WTC11 (cell line): ENCODE measurements around the gene BMF.

Source experiments
- CREB1 ChIP-seq: sonication (generic); formaldehyde crosslinking; IDR thresholded peaks from 2 replicates; pipeline ENCODE4 v1.8.0; 2023; ENCODE audit warnings: mild to moderate bottlenecking, missing genetic modification reagents
- ELF4 ChIP-seq: sonication (generic); formaldehyde crosslinking; IDR thresholded peaks from 2 replicates; pipeline ENCODE4 v1.8.1; 2022; ENCODE audit warnings: low read depth, mild to moderate bottlenecking, moderate library complexity, missing genetic modification reagents
- JUN ChIP-seq: sonication (generic); formaldehyde crosslinking; IDR thresholded peaks from 2 replicates; pipeline ENCODE4 v1.8.0; 2023; ENCODE audit warnings: mild to moderate bottlenecking, missing genetic modification reagents
- NFYB ChIP-seq: sonication (generic); formaldehyde crosslinking; conservative IDR thresholded peaks from 2 replicates; pipeline ENCODE4 v1.8.0; 2022; ENCODE audit warnings: low read depth, missing genetic modification reagents
- ZNF317 ChIP-seq: sonication (generic); formaldehyde crosslinking; IDR thresholded peaks from 2 replicates; pipeline ENCODE4 v1.8.1; 2023; ENCODE audit warnings: low read depth, mild to moderate bottlenecking, moderate library complexity, missing genetic modification reagents, borderline replicate concordance
- TF ChIP-seq, protein P1 (sequence below): fragments of 200-600 bp; IDR thresholded peaks from 2 replicates; pipeline ENCODE4 v1.8.0; 2022; ENCODE audit warnings: antibody characterized with exemption
- TF ChIP-seq, protein P2 (sequence below): sonication (generic); formaldehyde crosslinking; IDR thresholded peaks from 2 replicates; pipeline ENCODE4 v1.8.0; 2022; ENCODE audit warnings: mild to moderate bottlenecking, missing genetic modification reagents
- TF ChIP-seq, protein P3 (sequence below): fragments of 250-450 bp; sonication (Bioruptor Pico); IDR thresholded peaks from 2 replicates; pipeline ENCODE4 v1.9.0; 2021; ENCODE audit warnings: mild to moderate bottlenecking, borderline replicate concordance
- TF ChIP-seq, protein P4 (sequence below): sonication (generic); formaldehyde crosslinking; IDR thresholded peaks from 2 replicates; pipeline ENCODE4 v1.8.1; 2022; ENCODE audit warnings: low read depth, missing genetic modification reagents, borderline replicate concordance

DNA sequence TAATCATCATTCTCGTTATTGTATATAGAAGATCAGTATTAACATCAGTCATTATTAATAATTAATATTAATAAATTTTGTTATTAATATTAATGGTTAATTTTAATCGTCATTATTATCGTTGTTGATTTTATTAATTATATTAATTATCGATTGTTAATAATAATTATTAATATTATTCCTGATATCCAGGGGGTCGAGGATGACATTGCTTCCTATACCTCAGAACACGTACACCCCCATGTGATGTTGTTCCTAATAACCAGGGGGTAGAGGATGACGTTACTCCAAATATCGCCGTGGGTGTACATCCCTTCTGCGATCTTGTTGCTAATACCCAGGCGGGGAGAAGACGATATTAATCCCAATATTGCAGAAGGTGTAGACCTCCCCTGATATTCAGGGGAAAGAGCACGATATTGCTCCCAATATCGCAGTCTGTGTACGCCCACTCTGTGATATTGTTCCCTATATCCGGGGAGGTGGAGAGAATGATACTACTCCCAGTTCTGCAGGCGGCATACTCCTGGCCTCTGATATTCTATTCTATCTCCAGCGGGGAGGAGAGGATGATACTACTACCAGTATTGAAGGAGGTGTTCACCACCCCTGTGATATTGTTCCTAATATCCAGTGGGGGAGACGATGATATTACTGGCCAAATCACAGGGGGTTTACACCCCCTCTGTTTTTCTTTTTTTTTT lies 22.3 kb upstream of the BMF start:
- TF ChIP-seq NFYB (CRISPR knock-in tag) (no peak), CREB1 (CRISPR knock-in tag) (no peak), ZNF317 (no peak), ELF4 (CRISPR knock-in tag) (no peak), JUN (CRISPR knock-in tag) (no peak)
- TF ChIP-seq, protein P1, sequence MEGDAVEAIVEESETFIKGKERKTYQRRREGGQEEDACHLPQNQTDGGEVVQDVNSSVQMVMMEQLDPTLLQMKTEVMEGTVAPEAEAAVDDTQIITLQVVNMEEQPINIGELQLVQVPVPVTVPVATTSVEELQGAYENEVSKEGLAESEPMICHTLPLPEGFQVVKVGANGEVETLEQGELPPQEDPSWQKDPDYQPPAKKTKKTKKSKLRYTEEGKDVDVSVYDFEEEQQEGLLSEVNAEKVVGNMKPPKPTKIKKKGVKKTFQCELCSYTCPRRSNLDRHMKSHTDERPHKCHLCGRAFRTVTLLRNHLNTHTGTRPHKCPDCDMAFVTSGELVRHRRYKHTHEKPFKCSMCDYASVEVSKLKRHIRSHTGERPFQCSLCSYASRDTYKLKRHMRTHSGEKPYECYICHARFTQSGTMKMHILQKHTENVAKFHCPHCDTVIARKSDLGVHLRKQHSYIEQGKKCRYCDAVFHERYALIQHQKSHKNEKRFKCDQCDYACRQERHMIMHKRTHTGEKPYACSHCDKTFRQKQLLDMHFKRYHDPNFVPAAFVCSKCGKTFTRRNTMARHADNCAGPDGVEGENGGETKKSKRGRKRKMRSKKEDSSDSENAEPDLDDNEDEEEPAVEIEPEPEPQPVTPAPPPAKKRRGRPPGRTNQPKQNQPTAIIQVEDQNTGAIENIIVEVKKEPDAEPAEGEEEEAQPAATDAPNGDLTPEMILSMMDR, result no peak
- TF ChIP-seq, protein P2, sequence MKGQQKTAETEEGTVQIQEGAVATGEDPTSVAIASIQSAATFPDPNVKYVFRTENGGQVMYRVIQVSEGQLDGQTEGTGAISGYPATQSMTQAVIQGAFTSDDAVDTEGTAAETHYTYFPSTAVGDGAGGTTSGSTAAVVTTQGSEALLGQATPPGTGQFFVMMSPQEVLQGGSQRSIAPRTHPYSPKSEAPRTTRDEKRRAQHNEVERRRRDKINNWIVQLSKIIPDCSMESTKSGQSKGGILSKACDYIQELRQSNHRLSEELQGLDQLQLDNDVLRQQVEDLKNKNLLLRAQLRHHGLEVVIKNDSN, result no peak
- TF ChIP-seq, protein P3, sequence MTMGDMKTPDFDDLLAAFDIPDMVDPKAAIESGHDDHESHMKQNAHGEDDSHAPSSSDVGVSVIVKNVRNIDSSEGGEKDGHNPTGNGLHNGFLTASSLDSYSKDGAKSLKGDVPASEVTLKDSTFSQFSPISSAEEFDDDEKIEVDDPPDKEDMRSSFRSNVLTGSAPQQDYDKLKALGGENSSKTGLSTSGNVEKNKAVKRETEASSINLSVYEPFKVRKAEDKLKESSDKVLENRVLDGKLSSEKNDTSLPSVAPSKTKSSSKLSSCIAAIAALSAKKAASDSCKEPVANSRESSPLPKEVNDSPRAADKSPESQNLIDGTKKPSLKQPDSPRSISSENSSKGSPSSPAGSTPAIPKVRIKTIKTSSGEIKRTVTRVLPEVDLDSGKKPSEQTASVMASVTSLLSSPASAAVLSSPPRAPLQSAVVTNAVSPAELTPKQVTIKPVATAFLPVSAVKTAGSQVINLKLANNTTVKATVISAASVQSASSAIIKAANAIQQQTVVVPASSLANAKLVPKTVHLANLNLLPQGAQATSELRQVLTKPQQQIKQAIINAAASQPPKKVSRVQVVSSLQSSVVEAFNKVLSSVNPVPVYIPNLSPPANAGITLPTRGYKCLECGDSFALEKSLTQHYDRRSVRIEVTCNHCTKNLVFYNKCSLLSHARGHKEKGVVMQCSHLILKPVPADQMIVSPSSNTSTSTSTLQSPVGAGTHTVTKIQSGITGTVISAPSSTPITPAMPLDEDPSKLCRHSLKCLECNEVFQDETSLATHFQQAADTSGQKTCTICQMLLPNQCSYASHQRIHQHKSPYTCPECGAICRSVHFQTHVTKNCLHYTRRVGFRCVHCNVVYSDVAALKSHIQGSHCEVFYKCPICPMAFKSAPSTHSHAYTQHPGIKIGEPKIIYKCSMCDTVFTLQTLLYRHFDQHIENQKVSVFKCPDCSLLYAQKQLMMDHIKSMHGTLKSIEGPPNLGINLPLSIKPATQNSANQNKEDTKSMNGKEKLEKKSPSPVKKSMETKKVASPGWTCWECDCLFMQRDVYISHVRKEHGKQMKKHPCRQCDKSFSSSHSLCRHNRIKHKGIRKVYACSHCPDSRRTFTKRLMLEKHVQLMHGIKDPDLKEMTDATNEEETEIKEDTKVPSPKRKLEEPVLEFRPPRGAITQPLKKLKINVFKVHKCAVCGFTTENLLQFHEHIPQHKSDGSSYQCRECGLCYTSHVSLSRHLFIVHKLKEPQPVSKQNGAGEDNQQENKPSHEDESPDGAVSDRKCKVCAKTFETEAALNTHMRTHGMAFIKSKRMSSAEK, result no peak
- TF ChIP-seq, protein P4, sequence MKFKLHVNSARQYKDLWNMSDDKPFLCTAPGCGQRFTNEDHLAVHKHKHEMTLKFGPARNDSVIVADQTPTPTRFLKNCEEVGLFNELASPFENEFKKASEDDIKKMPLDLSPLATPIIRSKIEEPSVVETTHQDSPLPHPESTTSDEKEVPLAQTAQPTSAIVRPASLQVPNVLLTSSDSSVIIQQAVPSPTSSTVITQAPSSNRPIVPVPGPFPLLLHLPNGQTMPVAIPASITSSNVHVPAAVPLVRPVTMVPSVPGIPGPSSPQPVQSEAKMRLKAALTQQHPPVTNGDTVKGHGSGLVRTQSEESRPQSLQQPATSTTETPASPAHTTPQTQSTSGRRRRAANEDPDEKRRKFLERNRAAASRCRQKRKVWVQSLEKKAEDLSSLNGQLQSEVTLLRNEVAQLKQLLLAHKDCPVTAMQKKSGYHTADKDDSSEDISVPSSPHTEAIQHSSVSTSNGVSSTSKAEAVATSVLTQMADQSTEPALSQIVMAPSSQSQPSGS (CRISPR knock-in tag), result no peak
